EH (cell line): ENCODE data around the gene DNAJA3.

Experiments used
- DNase-seq: peaks from one replicate; pipeline ENCODE4 v3.0.0-alpha.2; 2015; ENCODE audit warnings: low read depth

DNAJA3 gene

DNA sequence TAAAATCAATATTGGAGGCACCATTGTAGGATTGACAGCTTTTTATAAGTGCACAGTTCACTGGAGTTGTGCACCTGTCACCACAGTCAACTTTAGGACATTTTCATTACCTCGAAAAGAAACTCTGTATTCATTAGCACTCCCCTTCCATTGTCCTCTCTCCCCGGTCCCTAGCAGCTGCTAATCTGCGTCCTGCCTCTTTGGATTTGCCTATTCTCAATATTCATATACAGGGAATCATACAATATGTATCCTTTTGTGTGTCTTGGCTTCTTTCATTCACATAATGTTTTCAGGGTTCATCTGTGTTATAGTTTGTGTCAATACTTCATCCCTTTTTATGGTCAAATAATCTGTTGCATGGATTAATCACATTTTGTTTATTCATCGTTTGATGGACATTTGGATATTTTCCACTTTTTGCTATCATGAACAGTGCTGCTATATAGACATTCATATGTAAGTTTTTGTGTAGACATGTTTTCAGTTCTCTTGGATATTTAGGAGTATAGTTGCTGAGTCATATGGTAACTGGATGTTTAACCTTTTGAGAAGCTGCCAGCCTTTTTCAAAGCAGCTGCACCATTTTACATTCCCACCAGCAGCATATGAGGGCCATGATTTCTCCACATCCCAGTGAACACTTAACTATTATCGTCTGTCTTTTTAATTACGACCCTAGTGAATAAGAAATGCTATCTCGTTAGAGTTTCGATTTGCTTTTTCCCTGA lies 9.8 kb downstream of the DNAJA3 start:
- DNase-seq = peak; percentile 30

DNA sequence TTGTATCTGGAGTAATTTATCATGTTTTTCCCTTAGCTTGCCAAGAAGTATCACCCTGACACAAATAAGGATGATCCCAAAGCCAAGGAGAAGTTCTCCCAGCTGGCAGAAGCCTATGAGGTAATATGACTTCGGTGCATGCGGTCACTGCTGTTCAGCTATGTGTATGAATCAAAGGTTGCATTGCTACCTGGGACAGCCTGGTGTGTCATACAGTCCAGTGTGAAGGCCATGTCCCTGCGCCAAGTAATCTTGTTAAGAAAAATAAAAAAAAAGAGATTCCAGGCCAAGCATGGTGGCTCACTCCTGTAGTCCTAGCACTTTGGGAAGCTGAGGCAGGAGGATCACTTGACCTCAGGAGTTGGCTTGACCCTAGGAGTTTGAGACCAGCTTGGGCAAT lies 11.7 kb downstream of the DNAJA3 start:
- no peak for DNase-seq

DNA sequence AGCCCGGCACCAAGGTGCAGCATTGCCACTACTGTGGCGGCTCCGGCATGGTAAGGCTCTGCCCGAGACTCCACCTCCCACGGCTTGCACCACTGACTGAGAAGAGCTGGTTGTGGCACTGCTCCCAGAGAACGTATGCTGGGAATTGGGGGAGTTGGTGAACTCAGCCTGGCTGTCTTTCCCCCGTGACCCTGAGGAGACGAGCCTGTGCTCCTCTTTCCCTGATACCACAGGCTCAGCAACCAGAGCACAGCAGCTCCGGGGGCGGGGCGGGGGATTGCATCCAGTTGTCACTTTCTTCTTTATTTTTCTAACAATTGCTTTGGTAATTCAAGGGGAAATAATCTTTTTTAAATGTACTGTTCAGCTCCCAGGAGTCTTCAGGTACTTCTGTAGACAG lies 16.7 kb downstream of the DNAJA3 start:
- no peak for DNase-seq

DNA sequence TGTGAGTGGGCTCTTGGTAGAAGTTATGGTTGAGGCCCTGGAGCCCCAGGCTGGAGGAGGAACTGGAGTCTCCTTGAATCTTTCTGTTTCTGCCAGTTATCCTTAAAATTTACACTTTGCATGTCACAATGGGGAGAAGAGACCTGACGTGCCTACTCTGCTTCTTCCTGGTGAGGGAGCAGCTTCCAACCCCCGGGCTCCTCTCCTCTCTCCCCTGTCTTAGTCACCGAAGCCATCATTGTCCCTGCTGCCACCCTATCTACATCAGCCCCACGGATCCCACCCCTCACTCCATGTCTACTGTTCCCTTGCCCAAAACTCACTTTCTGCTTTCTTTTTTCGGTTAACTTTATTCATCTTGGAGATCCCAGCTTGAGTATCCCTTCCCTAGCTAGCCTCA lies 17.6 kb downstream of the DNAJA3 start:
- no peak for DNase-seq

DNA sequence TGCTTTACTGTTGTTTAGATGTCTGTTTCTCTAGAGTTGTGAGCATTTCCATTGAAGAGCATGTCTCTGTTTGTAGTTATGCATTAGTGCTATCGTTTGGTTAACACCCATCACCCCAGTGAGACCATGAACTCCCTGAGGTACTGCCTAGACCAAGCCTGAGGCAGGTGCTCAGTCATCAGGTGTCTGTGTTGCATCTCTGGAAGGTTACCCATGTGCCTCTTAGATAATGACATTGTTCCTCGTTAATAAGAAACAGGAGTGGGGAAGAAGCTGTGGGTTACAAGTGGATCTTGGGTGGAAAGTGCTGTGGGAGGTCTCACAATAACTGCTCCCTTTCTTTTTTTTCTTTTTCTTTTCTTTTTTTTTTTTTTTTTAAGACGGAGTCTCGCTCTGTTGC lies 18.3 kb downstream of the DNAJA3 start:
- no peak for DNase-seq

DNA sequence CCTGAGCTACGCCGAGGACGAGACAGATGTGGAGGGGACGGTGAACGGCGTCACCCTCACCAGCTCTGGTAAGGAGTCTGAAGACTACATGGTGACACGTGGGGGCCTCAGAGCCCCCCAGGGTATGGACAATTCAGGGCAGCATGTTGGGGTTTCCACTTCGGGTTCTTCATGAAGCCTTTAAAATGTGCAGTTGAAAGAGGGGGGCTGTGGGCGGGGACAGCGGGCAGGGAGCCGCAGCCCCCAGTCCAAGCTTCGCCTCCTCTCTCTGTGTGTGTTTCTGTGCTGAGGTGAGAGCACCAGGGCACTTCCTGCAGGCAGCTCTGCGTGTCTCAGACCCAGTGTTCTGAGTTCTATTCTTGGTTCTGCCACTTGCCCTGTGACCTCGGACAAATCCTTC lies 24.8 kb downstream of the DNAJA3 start:
- DNase-seq = no peak

DNA sequence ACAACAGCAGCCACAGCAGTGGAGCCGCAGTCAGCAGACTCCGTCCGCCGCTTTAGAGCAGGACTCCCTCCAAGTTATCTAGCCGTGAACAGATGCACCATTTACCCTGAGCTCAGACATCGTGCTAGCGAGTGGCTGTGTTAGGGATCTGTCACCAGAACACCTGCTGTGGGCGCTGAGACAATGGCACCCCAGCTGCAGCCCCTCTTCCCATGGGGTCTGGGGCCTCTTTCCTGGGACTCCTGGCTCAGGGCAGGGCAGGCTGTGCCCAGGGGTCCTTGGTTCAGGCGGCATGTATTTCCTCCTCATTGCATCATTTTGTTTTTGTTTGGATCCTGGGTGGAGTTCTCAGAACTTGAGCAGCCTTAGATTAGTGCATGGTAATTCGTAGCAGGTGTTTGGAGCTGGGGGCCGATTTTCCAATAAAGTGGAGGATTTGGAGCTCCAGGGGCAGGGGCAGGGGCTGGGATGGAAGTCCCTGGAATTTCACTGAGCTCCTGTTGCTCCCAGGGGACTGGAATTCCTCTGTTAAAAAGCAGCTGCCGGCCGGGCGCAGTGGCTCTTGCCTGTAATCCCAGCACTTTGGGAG lies 25.4 kb downstream of the DNAJA3 start:
- no peak for DNase-seq

DNA sequence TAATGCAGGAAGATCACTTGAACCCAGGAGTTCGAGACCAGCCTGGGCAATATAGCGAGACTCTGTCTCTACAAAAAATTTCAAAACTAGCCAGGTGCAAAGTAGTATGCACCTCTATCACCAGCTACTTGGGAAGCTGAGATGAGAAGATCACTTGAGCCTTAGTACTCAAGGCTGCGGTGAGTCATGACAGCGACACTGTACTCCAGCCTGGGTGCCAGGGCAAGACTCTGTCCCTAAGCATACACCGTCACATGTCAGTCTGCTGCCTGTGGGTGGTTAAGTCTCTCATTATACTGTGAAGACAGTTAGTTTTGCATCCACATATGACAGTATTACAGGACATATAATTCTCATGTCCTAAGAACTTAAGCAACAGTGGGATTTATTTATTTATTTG lies 27.0 kb downstream of the DNAJA3 start:
- no peak for DNase-seq

DNA sequence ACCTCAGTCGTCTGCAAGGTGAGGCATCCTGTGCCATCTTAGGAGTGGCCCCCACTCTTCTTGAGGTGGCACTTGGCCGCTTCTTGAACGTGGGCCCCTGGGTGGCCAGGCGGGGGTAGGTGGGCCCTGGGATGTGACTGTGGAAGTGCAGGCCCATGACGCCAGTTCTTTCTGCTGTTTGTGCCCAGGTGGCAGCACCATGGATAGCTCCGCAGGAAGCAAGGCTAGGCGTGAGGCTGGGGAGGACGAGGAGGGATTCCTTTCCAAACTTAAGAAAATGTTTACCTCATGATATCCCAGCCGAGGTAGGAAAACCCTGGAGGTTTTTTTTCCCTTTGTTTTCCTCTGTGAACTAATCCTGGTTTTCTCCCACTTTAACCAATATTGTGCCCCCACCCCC lies 29.0 kb downstream of the DNAJA3 start:
- peak; percentile 21 for DNase-seq

DNA sequence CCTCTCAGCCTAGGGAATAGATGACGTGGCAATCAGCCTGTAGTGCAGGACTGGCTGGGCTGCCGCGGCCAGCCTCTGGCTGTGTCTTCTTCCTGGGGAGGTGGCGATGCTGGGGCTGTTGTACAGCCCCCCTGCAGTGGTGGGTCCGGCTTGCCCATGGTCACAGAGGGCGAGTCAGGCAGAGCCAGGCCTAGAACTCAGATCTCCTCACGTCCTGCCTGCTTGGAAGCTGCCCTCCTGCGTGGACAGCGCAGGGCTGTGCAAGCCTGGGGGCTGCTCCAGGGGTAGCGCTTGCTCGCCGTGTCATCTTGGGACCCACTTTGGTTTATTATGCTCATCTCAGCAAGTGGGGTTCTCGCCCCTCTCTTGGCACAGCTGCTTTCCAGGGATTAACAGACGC lies 29.4 kb downstream of the DNAJA3 start:
- no peak for DNase-seq

DNA sequence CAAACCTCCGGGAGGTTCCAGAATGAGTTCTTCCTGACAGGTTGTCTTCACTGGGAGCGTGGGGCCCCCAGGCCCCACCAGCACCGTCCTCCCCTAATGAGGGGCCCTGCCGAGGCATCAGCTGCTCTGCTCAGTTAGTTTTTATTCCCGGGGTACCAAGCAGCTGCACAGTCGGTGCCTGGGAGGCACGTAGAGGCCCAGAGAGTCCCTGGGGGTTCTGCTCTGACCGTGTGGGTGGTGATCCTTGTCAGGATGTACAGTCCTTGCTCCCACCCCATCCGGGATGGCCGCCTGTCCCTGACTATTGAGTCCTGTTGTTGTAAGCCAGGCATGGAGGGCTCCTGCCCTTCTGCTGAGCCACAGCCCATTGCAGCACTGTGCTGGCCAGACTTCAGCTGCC lies 30.3 kb downstream of the DNAJA3 start:
- DNase-seq = no peak

DNA sequence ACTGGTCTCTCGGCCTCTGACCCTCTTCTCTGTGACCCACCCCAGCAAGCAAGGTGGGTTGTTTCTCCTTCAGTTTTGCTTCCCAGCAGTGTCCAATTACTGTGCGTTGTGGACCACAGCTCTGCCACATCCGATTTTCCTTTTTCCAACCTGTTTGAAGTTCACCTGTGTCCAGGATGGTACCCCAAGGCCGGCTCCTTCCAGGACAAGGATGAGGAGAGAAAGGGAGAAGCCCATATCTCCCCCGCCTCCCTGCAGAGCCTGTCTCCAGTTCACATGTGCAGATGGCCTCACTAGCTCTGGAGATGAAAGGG lies 35.2 kb downstream of the DNAJA3 start:
- no peak for DNase-seq

DNA sequence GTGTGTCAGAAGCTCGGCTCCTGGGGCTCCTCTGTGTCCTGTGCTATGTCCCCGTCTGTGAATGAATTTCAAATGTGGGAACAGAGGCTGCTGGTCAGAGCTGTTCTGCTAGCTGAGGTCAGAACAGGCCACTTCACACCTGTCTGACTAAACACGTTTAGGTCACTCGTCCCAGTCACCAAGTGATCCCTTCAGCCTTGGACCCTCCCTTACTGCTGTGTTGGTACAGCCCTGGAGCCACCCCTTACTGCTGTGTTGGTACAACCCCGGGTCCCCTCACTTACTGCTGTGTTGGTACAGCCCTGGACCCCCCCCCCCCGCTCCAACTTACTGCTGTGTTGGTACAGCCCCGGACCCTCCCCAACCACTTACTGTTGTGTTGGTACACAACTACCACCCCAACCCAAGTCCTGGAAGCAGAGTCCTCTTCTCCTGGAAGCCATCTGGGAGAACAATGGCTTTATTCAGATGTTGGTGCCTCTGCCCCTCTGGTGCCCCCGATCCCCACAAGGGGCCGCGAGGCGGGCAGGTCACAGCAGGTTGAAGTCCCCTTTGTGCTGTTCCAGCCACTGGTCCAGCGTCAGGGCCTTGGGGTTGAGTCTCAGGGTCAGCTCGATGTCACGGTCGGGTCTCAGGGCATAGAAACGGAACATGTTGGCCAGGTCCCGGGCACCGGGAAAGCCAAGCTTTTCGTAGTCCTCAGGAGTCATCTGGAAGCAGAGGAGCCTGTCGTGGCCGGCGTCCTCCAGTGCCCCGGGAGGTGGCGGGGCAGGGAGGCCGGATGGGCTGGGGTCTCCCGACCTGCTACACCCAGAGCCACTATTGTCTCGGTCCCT lies 35.8 kb downstream of the DNAJA3 start:
- DNase-seq = no peak

DNA sequence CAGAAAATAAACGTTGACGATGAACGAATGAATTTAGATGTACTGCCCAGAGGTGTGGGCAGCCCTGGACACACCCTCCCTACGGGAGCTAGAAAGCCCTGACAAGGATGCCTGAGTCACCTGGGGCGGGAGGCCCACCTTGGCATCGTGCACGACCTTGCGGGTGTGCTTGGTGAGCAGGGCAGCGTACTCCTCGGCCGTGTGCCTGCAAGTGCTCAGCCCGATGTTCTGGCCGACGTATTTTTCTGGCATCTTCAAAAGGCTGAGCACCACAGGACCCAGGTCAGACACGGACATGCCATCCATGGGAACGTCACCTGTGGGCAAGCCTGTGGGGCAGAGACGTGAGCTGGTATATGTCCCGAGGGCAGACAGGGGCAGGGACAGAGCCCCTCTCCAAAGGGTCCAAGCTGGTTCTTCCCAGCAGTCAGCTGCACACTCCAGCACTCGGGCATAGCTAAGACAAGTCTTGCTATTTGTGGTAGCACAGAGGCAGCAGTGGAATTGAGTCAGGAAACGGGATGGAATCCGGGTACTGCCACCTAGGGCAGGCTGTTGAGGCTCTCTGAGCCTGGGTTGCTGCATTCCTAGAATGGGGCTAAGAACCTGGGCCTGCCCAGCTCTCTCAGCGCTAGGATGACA lies 38.0 kb downstream of the DNAJA3 start:
- DNase-seq = no peak

DNA sequence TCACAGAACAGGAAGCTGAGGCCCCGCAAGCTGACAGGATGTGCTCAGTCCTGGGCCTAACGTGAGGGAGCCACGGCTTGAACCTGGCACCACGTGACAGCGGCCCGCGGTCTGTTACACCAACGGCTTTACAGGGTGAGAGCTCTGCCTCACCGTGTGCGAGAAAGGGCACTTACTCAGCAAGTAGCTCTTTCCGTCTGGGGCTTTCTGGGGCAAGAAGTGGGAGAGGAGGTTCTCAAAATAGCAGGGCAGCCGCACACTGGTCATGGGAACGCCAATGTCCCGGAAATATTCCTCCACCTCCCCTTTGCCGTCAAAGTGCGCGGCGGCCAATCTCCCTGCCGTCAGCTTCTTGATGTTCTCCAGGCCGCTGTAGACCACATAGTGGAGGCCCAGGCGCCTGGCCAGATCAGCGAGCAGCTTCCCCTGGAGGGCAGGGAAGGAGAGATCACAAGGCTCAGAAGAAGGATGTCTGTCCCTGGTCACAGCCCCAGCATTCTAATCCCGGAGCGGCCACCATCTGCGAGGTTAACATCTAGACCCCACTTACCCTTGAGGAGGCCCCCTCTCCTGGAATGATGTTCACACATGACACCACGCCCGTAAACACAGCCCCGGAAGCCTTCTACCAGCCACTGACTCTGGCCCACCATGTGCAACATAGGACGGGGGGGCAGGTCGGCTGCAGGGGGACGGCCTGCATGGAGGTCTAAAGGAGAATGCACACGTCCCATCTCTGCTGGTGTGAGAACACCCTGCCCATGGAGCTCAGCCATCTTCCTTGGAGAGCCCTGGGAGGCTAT lies 40.5 kb downstream of the DNAJA3 start:
- DNase-seq = no peak

DNA sequence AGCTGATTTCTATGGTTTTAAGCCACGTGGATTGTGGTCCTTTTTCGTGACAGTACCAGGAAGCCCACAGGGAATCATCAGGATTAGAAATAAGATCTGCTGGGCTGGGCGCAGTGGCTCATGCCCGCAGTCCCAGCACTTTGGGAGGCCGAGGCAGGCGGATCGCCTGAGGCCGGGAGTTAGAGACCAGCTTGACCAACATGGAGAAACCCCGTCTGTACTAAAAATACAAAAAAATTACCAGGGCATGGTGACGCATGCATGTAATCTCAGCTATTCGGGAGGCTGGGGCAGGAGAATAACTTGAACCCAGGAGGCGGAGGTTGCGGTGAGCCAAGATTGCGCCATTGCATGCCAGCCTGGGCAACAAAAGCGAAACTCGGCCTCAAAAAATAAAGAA lies 42.2 kb downstream of the DNAJA3 start:
- DNase-seq = no peak

DNA sequence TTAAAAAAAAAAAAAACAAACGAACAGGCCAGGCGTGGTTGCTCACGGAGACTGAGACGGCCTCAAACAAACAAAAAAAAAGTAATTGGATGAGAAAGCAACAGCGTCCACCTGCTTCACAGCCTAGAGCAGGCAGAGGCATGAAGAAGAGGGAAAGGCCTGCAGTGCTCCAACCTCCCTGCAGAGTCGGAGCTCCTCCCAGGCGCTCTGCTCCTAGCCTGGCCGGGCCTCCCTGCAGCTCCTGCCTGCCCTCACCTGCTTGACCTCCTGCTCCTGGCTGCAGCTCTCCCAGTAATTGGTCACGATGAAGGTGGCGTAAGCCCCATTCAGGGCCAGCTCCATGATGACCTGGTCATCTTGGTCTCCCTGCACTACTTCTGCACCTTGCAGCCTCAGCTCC lies 43.3 kb downstream of the DNAJA3 start:
- DNase-seq = no peak

DNA sequence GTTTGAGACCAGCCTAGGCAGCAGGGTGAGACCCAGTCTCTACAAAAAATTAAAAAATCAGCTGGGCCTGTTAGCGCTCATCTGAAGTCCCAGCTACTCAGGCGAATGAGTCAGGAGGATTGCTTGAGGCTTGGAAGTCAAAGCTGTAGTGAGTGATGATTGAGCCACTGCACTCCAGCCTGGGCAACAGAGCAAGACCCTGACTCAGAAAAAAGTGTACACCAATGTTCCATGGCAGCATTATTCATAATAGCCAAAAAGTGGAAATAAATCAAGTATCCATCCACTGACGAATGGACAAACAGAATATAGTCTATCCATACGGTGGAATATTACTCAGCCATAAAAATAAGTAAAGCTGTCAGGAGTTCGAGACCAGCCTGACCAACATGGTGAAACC lies 46.2 kb downstream of the DNAJA3 start:
- DNase-seq = no peak

DNA sequence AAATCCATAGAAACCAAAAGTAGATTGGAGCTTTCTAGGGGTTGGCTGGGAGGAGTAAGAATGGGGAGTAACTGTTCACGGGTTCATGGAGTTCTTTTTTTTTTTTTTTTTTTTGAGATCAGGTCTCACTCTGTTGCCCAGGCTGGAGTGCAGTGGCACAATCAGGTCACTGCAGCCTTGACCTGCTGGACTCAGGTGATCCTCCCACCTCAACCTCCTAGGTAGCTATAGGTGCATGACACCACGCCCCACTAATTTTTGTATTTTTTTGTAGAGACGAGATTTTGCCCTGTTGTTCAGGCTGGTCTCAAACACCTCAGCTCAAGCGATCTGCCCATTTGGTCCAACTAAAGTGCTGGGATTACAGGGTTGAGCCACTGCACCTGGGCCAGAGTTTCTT lies 47.2 kb downstream of the DNAJA3 start:
- DNase-seq = no peak

DNA sequence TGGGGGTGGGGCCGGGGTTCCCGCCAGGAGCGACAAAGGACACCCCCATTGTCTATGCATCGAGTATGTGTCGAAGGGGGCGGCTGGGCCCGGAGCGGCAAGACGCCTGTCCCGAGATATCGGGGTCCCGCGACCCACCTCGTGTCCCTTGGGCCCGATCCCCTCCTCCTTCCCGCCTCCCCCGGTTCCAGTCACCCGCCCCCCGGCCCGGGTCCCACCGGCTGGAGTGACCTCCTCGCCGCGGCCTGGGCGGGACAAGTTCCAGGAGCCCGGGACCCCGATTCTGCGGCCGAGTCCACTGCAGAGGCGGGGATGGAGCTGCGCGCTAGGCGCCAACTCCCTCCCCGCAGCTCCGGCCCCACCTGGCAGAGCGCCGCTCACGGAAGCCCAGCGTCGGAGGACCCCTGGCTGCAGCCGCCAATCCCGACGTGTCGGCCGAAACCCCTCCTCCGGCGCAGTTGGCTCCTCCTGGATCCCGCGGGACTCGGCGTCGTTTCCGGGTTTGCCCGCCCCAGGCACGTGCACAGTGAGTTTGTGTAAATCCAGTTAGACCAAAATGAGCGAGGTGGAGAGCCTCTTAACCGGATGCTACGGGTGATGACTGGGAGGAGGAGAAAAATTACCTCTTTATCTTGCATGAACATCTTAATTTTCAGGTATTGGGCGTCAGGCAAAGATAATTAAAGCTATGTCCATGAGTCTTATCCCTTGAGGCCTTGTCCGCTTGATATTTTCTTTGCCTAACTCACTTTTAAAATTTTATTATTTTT lies 48.7 kb downstream of the DNAJA3 start, which contains the start of gene NMRAL1:
Gene NMRAL1 (minus strand): TSS at position 434 of the 770 bp plus-strand sequence. CDS start 493 bp downstream, outside the sequence.
- DNase-seq = peak; percentile 89
